Keratinocyte (primary cell): ENCODE data around the gene CASTOR2. TPM values are rescaled to one million over a fixed set of nuclear protein-coding genes. Genes with fewer than 3 reads are reported as not detected.
"Not testable (repeated sequence)": the region's sequence is repeated elsewhere in the genome, so short reads cannot be mapped to it uniquely, and the experiment has no call there.

Experiments used
- DNase-seq: peaks from one replicate; pipeline ENCODE4 v3.0.0-alpha.2; 2011; ENCODE audit warnings: low read depth, missing footprints, low spot score
- FAIRE-seq: peaks from 2 replicates; lab custom pipeline; 2011; peaks lifted over from hg19 to GRCh38; lab: Jason Lieb, UNC
- H2AFZ ChIP-seq: 2 replicates; pipeline ENCODE4 v1.6.0; 2012; ENCODE audit warnings: low read length, control low read depth, inconsistent platforms; ENCODE audit not compliant: control insufficient read depth
- H3K27ac ChIP-seq: 2 replicates; pipeline ENCODE4 v1.5.1; 2011; ENCODE audit warnings: low read length; ENCODE audit not compliant: control insufficient read depth, insufficient read depth
- H3K27me3 ChIP-seq: 3 replicates; pipeline ENCODE4 v1.6.0; 2011; ENCODE audit warnings: low read length; ENCODE audit not compliant: control insufficient read depth, insufficient read depth; ENCODE audit errors: extremely low read depth
- H3K36me3 ChIP-seq, 2 experiments: 2 replicates in 1 of 2; 3 replicates in 1 of 2; pipeline ENCODE4 v1.5.1; 2011; ENCODE audit warnings: low read length in 2 of 2, mild to moderate bottlenecking in 1 of 2; ENCODE audit not compliant: control insufficient read depth in 2 of 2, insufficient read depth in 2 of 2; ENCODE audit errors: extremely low read depth in 1 of 2
- H3K4me1 ChIP-seq: 3 replicates; pipeline ENCODE4 v1.5.1; 2011; ENCODE audit warnings: low read length; ENCODE audit not compliant: control insufficient read depth, insufficient read depth; ENCODE audit errors: extremely low read depth
- H3K4me2 ChIP-seq: 3 replicates; pipeline ENCODE4 v1.6.0; 2011; ENCODE audit warnings: low read depth, low read length; ENCODE audit not compliant: control insufficient read depth, insufficient read depth; ENCODE audit errors: extremely low read depth
- H3K4me3 ChIP-seq, 3 experiments: fragments of 200-600 bp in 1 of 3; sonication (generic) in 1 of 3; 2 replicates in 2 of 3; 3 replicates in 1 of 3; pipeline ENCODE4 v1.5.1; 2011 to 2016; ENCODE audit warnings: low read length in 3 of 3, mild to moderate bottlenecking in 3 of 3, control low read depth in 2 of 3, inconsistent platforms in 1 of 3, low read depth in 1 of 3, mixed read lengths in 1 of 3, mixed run types in 1 of 3, moderate library complexity in 1 of 3; ENCODE audit not compliant: control insufficient read depth in 2 of 3, insufficient read depth in 2 of 3; ENCODE audit errors: extremely low read depth in 1 of 3
- H3K79me2 ChIP-seq: 2 replicates; pipeline ENCODE4 v1.6.0; 2012; ENCODE audit warnings: low read length; ENCODE audit not compliant: control insufficient read depth, insufficient read depth
- H3K9ac ChIP-seq: 3 replicates; pipeline ENCODE4 v1.6.0; 2011; ENCODE audit warnings: low read length; ENCODE audit not compliant: control insufficient read depth, insufficient read depth; ENCODE audit errors: extremely low read depth
- H3K9me1 ChIP-seq: 3 replicates; pipeline ENCODE4 v1.6.0; 2011; ENCODE audit warnings: low read length; ENCODE audit not compliant: control insufficient read depth, insufficient read depth; ENCODE audit errors: extremely low read depth
- H3K9me3 ChIP-seq: 2 replicates; pipeline ENCODE4 v1.5.1; 2012; ENCODE audit warnings: low read depth, low read length; ENCODE audit not compliant: control insufficient read depth
- H4K20me1 ChIP-seq: 3 replicates; pipeline ENCODE4 v1.6.0; 2011; ENCODE audit warnings: low read length; ENCODE audit not compliant: control insufficient read depth, insufficient read depth; ENCODE audit errors: extremely low read depth
- dilution Hi-C: fragments of 300-500 bp; cut with MboI; formaldehyde crosslinking; loops from one replicate; pipeline ENCODE4 v1.7.0; 2020; ENCODE audit warnings: low sequenced_read_pairs; ENCODE audit not compliant: extremely low pct_ligation_motif_present
- polyA plus RNA-seq, 5 experiments: library from polyadenylated mRNA; depleted of rRNA in 3 of 5; stranded (reverse) in 3 of 5; stranded (forward) in 1 of 5; unstranded in 1 of 5; fragments of >200 nt; gene quantifications; 1 replicate in 1 of 5; 2 replicates in 3 of 5; 3 replicates in 1 of 5; pipeline versions ENCODE4 v1.2.1 to v1.2.3, GENCODE V29; 2011 to 2012; ENCODE audit warnings: missing spikeins in 2 of 5, low read depth in 1 of 5, low replicate concordance in 1 of 5

The CASTOR2 gene
- polyA plus RNA-seq, 1 donor (not counting 4 experiments of a cell fraction or from before 2014, with no cell fraction given): 0.75 TPM

GRCh38 chr7:74931563-74932328, 32.8 kb upstream of the CASTOR2 start:
- dilution Hi-C loops, H3K9ac ChIP-seq, H3K27ac ChIP-seq, H3K4me1 ChIP-seq, FAIRE-seq, H3K79me2 ChIP-seq, H3K9me3 ChIP-seq, H3K27me3 ChIP-seq, H3K9me1 ChIP-seq, H3K36me3 ChIP-seq, H3K4me2 ChIP-seq, H4K20me1 ChIP-seq, H2AFZ ChIP-seq, DNase-seq, H3K4me3 ChIP-seq: not testable (repeated sequence)

GRCh38 chr7:74939429-74939828, 25.1 kb upstream of the CASTOR2 start:
- FAIRE-seq, H3K4me3 ChIP-seq, H3K4me1 ChIP-seq, H3K27ac ChIP-seq, H3K9me1 ChIP-seq, H3K79me2 ChIP-seq, H2AFZ ChIP-seq, H3K9ac ChIP-seq, DNase-seq, H4K20me1 ChIP-seq, H3K36me3 ChIP-seq, H3K4me2 ChIP-seq, H3K27me3 ChIP-seq, H3K9me3 ChIP-seq, dilution Hi-C loops: not testable (repeated sequence)

- H4K20me1 ChIP-seq, H3K36me3 ChIP-seq, H3K79me2 ChIP-seq, H3K9me1 ChIP-seq, H2AFZ ChIP-seq, H3K27ac ChIP-seq, DNase-seq, H3K9me3 ChIP-seq, H3K4me3 ChIP-seq, H3K4me1 ChIP-seq, H3K9ac ChIP-seq, H3K27me3 ChIP-seq, H3K4me2 ChIP-seq, dilution Hi-C loops, FAIRE-seq: not testable (repeated sequence)
Measured at GRCh38 chr7:74941302-74942069, 23.0 kb upstream of the CASTOR2 start.

GRCh38 chr7:74943923-74944322, 20.6 kb upstream of the CASTOR2 start:
- H4K20me1 ChIP-seq, H3K9me3 ChIP-seq, H3K4me1 ChIP-seq, H3K9me1 ChIP-seq, H3K4me3 ChIP-seq, H3K36me3 ChIP-seq, H3K79me2 ChIP-seq, H3K4me2 ChIP-seq, H3K27me3 ChIP-seq, DNase-seq, FAIRE-seq, H2AFZ ChIP-seq, H3K9ac ChIP-seq, H3K27ac ChIP-seq, dilution Hi-C loops: not testable (repeated sequence)

GRCh38 chr7:74947741-74948140, 16.8 kb upstream of the CASTOR2 start:
- H3K4me2 ChIP-seq, H3K27ac ChIP-seq, H3K79me2 ChIP-seq, DNase-seq, H3K9me3 ChIP-seq, H4K20me1 ChIP-seq, H2AFZ ChIP-seq, FAIRE-seq, H3K36me3 ChIP-seq, H3K27me3 ChIP-seq, H3K4me1 ChIP-seq, H3K9ac ChIP-seq, dilution Hi-C loops, H3K4me3 ChIP-seq, H3K9me1 ChIP-seq: not testable (repeated sequence)
